HFFc6 (cell line): ENCODE measurements around the gene ZNF644. TPM values are rescaled to one million over a fixed set of nuclear protein-coding genes. Genes with fewer than 3 reads are reported as not detected.

Experiments used
- DNase-seq: peaks from one replicate; pipeline ENCODE4 v3.0.0-alpha.2; 2018
- H3K27ac Mint-ChIP-seq: 2 replicates; pipeline ENCODE4 v1.8.0; 2020; ENCODE audit warnings: mild to moderate bottlenecking, mixed read lengths
- H3K27me3 Mint-ChIP-seq: 2 replicates; pipeline ENCODE4 v1.8.0; 2021; ENCODE audit warnings: mild to moderate bottlenecking, moderate library complexity, mixed read lengths; ENCODE audit not compliant: insufficient read depth
- H3K36me3 Mint-ChIP-seq: 2 replicates; pipeline ENCODE4 v1.8.0; 2021; ENCODE audit warnings: low read depth, mixed read lengths
- H3K4me1 Mint-ChIP-seq: 2 replicates; pipeline ENCODE4 v1.8.0; 2020; ENCODE audit warnings: low read depth, mixed read lengths
- H3K4me3 Mint-ChIP-seq: 2 replicates; pipeline ENCODE4 v1.8.0; 2020; ENCODE audit warnings: mild to moderate bottlenecking, moderate library complexity, mixed read lengths
- H3K9me3 Mint-ChIP-seq: 2 replicates; pipeline ENCODE4 v1.8.0; 2020; ENCODE audit warnings: mild to moderate bottlenecking, mixed read lengths
- CTCF ChIP-seq: fragments of 200-600 bp; sonication (generic); IDR thresholded peaks from 2 replicates; pipeline ENCODE4 v1.5.0; 2021; ENCODE audit warnings: antibody characterized with exemption, mild to moderate bottlenecking
- total RNA-seq, 6 experiments: library from RNA; stranded (reverse); fragmentation: NEBNext Ultra II Directional; extraction: Animal tissue kit (Norgen Biotek cat#: 25700); gene quantifications; 2 replicates in 1 of 6; 3 replicates in 5 of 6; pipeline ENCODE4 v1.2.3, GENCODE V29; 2021

The ZNF644 gene
- total RNA-seq, 6 experiments from 2014 or later, result 27.3 to 33.2 (median 30.9) TPM

- no peaks in the 10 kb centered on the region for H3K4me1 Mint-ChIP-seq
- peaks cover 22% of the 10 kb centered on the region for H3K36me3 Mint-ChIP-seq
- DNase-seq, result no peak
- no peaks in the 10 kb centered on the region; the same call in 1 of the 2 replicates for H3K27me3 Mint-ChIP-seq
- TF ChIP-seq CTCF, result no peak
- peaks cover 39% of the 10 kb centered on the region for H3K9me3 Mint-ChIP-seq
- H3K27ac Mint-ChIP-seq, result no peak overlapping the region
- H3K4me3 Mint-ChIP-seq, result no peak overlapping the region
Measured at GRCh38 chr1:90882221-90882620, 139.6 kb downstream of the ZNF644 start.

GRCh38 chr1:90881034-90881433 lies 140.8 kb downstream of the ZNF644 start:
- H3K4me3 Mint-ChIP-seq, result no peak overlapping the region
- H3K36me3 Mint-ChIP-seq, result peaks cover 22% of the 10 kb centered on the region
- peaks cover 39% of the 10 kb centered on the region for H3K9me3 Mint-ChIP-seq
- TF ChIP-seq CTCF, result no peak
- DNase-seq, result no peak
- no peaks in the 10 kb centered on the region for H3K4me1 Mint-ChIP-seq
- H3K27ac Mint-ChIP-seq, result no peak overlapping the region
- no peaks in the 10 kb centered on the region; the same call in 1 of the 2 replicates for H3K27me3 Mint-ChIP-seq

GRCh38 chr1:90879281-90879680 lies 142.6 kb downstream of the ZNF644 start:
- no peaks in the 10 kb centered on the region; the same call in 1 of the 2 replicates for H3K27me3 Mint-ChIP-seq
- H3K27ac Mint-ChIP-seq, result no peak overlapping the region
- no peak overlapping the region for H3K4me3 Mint-ChIP-seq
- no peak for DNase-seq
- peaks cover 39% of the 10 kb centered on the region for H3K9me3 Mint-ChIP-seq
- TF ChIP-seq CTCF, result no peak
- H3K4me1 Mint-ChIP-seq, result no peaks in the 10 kb centered on the region
- peaks cover 22% of the 10 kb centered on the region for H3K36me3 Mint-ChIP-seq

GRCh38 chr1:90876101-90876500 lies 145.7 kb downstream of the ZNF644 start:
- H3K4me3 Mint-ChIP-seq, result no peak overlapping the region
- DNase-seq, result no peak

More at GRCh38 chr1:90876101-90876500, 145.7 kb downstream of the ZNF644 start:
- TF ChIP-seq CTCF, result no peak
- Mint-ChIP-seq H3K36me3 (peaks cover 22% of the 10 kb centered on the region), H3K27ac (no peak overlapping the region), H3K27me3 (no peaks in the 10 kb centered on the region), H3K4me1 (no peaks in the 10 kb centered on the region), H3K9me3 (peaks cover 22% of the 10 kb centered on the region)
